Naive thymus-derived CD4-positive, alpha-beta T cell (primary cell): ENCODE results near the gene NCKAP1. TPM values are rescaled to one million over a fixed set of nuclear protein-coding genes. Genes with fewer than 3 reads are reported as not detected.

ENCODE experiments used
- ATAC-seq: fragments of 150-1000 bp; cut with Tn5 transposase; 2 replicates; pipeline ENCODE4 v1.10.0; 2021; ENCODE audit warnings: mild to moderate bottlenecking, moderate library complexity
- CTCF ChIA-PET: fragments of 350-600 bp; sonication (Branson Sonifier 250); formaldehyde crosslinking; loops from one replicate; lab custom pipeline; 2021; ENCODE audit warnings: antibody characterized with exemption; lab: Charles Lee
- POLR2A ChIA-PET: fragments of 350-600 bp; sonication (Branson Sonifier 250); formaldehyde crosslinking; loops from one replicate; lab custom pipeline; 2021; ENCODE audit warnings: antibody characterized with exemption, inconsistent platforms; lab: Charles Lee
- DNase-seq, 9 donors: peaks; one replicate each; pipeline versions ENCODE4 v3.0.0 to v3.0.0-alpha.2; 2020 to 2022; ENCODE audit warnings: mixed read lengths in 1 of 9
- H3K27ac ChIP-seq: one replicate; pipeline ENCODE4 v1.7.0; 2013; ENCODE audit warnings: mild to moderate bottlenecking, low read depth, low read length, moderate library complexity
- H3K27me3 ChIP-seq, 2 donors: one replicate each; pipeline ENCODE4 v1.7.0; 2013; ENCODE audit warnings: low read length in 2 of 2, mild to moderate bottlenecking in 2 of 2, moderate library complexity in 2 of 2; ENCODE audit not compliant: control insufficient read depth in 2 of 2, insufficient read depth in 2 of 2
- H3K36me3 ChIP-seq, 3 experiments: 1 replicate in 2 of 3; 2 replicates in 1 of 3; pipeline ENCODE4 v1.7.0; 2013; ENCODE audit warnings: low read length in 3 of 3, mild to moderate bottlenecking in 3 of 3, moderate library complexity in 1 of 3; ENCODE audit not compliant: insufficient read depth in 3 of 3, control insufficient read depth in 2 of 3
- H3K4me1 ChIP-seq, 2 donors: one replicate each; pipeline ENCODE4 v1.7.0; 2013; ENCODE audit warnings: low read length in 2 of 2, mild to moderate bottlenecking in 2 of 2, moderate library complexity in 1 of 2; ENCODE audit not compliant: control insufficient read depth in 2 of 2, insufficient read depth in 2 of 2
- H3K4me3 ChIP-seq: 2 replicates; pipeline ENCODE4 v1.7.0; 2013; ENCODE audit warnings: mild to moderate bottlenecking, low read length
- H3K9me3 ChIP-seq, 3 experiments: 1 replicate in 2 of 3; 2 replicates in 1 of 3; pipeline ENCODE4 v1.7.0; 2013; ENCODE audit warnings: low read length in 3 of 3; ENCODE audit not compliant: control insufficient read depth in 2 of 3
- H3K27ac Mint-ChIP-seq, 9 donors: one replicate each; pipeline ENCODE4 v1.8.0; 2020 to 2022; ENCODE audit warnings: mixed read lengths in 9 of 9, mild to moderate bottlenecking in 8 of 9, moderate library complexity in 5 of 9, inconsistent platforms in 2 of 9
- H3K27me3 Mint-ChIP-seq, 5 donors: one replicate each; pipeline ENCODE4 v1.8.0; 2021 to 2022; ENCODE audit warnings: mixed read lengths in 5 of 5, mild to moderate bottlenecking in 1 of 5
- H3K36me3 Mint-ChIP-seq, 5 donors: one replicate each; pipeline ENCODE4 v1.8.0; 2020 to 2022; ENCODE audit warnings: mixed read lengths in 5 of 5, mild to moderate bottlenecking in 3 of 5, inconsistent platforms in 1 of 5
- H3K4me1 Mint-ChIP-seq, 7 donors: one replicate each; pipeline ENCODE4 v1.8.0; 2020 to 2022; ENCODE audit warnings: mixed read lengths in 7 of 7, mild to moderate bottlenecking in 3 of 7, inconsistent platforms in 1 of 7
- H3K4me3 Mint-ChIP-seq, 10 donors: one replicate each; pipeline ENCODE4 v1.8.0; 2020 to 2022; ENCODE audit warnings: mild to moderate bottlenecking in 10 of 10, mixed read lengths in 10 of 10, moderate library complexity in 6 of 10, inconsistent platforms in 2 of 10
- H3K9me3 Mint-ChIP-seq, 11 donors: one replicate each; pipeline ENCODE4 v1.8.0; 2020 to 2022; ENCODE audit warnings: mixed read lengths in 11 of 11, mild to moderate bottlenecking in 4 of 11, inconsistent platforms in 1 of 11, moderate library complexity in 1 of 11
- intact Hi-C, 2 donors: fragments of 100-400 bp; cut with micrococcal nuclease; formaldehyde crosslinking; loops; one replicate each; pipeline ENCODE4 v1.15.1; 2023
- polyA plus RNA-seq, 2 donors: library from polyadenylated mRNA; unstranded; fragments of 300-500 nt; fragmentation: Illumina TruSeq; gene quantifications; one replicate each; pipeline ENCODE4 v1.2.3, GENCODE V29; 2021
- total RNA-seq, 6 experiments: library from RNA in 5 of 6; stranded (reverse) in 5 of 6; gene quantifications; 1 replicate in 5 of 6; 2 replicates in 1 of 6; pipeline ENCODE4 v1.2.3 and lab custom pipeline; 2021 to 2026

Gene NCKAP1
- total and polyA plus RNA-seq, 7 experiments from 2014 or later: 0.31 to 4.1 (median 2.6) TPM

DNA sequence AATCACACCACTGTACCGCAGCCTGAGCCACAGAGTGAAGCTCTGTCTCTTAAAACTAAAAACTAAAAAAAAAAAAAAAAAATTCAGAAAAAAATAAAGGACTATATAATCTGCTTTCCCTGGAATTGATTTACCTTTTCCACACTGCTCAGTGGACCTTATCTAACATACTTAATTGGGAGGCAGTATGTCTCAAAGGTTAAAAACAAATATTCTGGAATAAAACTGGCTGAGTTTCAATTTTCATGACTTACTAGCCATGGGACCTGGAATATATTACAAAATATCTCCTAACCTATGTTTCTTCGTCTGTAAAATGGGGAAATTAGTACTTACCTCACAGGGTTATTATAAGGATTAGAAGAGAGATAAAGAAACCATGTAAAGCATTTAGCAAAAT lies 11.8 kb downstream of the NCKAP1 start:
- ATAC-seq (no peak), DNase-seq (no peak)
- H3K4me3 Mint-ChIP-seq: no peak overlapping the region
- Histone ChIP-seq H3K36me3 (no peaks in the 10 kb centered on the region), H3K27ac (no peak overlapping the region), H3K9me3 (no peaks in the 10 kb centered on the region), H3K4me1 (no peaks in the 10 kb centered on the region), H3K4me3 (no peak overlapping the region), H3K27me3 (no peaks in the 10 kb centered on the region)
- no peaks in the 10 kb centered on the region for H3K4me1 Mint-ChIP-seq
- ChIA-PET POLR2A (no interaction called here), CTCF (no interaction called here)
- intact Hi-C loops: no loop called here
- no peak overlapping the region for H3K27ac Mint-ChIP-seq
- peaks cover 19 to 47% (median 28%) of the 10 kb centered on the region in 5 donors for H3K27me3 Mint-ChIP-seq
- no peaks in the 10 kb centered on the region for H3K9me3 Mint-ChIP-seq
- peaks cover 0 to 10% (median 0%) of the 10 kb centered on the region in 5 donors for H3K36me3 Mint-ChIP-seq

DNA sequence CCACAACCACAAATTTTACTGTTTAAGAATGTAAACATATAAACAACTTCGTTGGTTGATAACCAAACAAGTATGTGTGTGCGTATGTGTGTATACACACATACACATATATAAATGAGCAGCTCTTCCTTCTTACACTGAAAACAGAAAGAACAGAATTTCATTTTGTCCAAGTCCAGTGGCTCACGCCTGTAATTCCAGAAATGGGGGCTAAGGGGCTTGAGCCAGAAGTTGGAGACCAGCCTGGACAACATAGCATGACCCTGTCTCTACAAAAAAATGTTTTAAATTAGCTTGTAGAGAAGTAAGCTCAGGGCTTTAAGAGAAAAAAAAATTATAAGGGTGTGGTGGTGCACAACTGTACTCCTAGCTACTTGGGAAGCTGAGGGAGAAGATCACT lies 12.3 kb downstream of the NCKAP1 start:
- H3K36me3 ChIP-seq: no peaks in the 10 kb centered on the region
- ChIA-PET CTCF (no interaction called here), POLR2A (no interaction called here)
- H3K27ac Mint-ChIP-seq: no peak overlapping the region
- peaks cover 0 to under 1% (median 0%) of the 10 kb centered on the region in 11 donors for H3K9me3 Mint-ChIP-seq
- no peaks in the 10 kb centered on the region for H3K4me1 ChIP-seq
- intact Hi-C loops: no loop called here
- H3K4me3 Mint-ChIP-seq: no peak overlapping the region
- peaks cover 0 to 12% (median under 1%) of the 10 kb centered on the region in 5 donors for H3K36me3 Mint-ChIP-seq
- H3K9me3 ChIP-seq: no peaks in the 10 kb centered on the region
- H3K4me3 ChIP-seq: no peak overlapping the region
- ATAC-seq (no peak), DNase-seq (no peak)
- H3K27me3 Mint-ChIP-seq: peaks cover 19 to 45% (median 24%) of the 10 kb centered on the region in 5 donors
- H3K27me3 ChIP-seq: no peaks in the 10 kb centered on the region
- no peak overlapping the region for H3K27ac ChIP-seq
- H3K4me1 Mint-ChIP-seq: no peaks in the 10 kb centered on the region

DNA sequence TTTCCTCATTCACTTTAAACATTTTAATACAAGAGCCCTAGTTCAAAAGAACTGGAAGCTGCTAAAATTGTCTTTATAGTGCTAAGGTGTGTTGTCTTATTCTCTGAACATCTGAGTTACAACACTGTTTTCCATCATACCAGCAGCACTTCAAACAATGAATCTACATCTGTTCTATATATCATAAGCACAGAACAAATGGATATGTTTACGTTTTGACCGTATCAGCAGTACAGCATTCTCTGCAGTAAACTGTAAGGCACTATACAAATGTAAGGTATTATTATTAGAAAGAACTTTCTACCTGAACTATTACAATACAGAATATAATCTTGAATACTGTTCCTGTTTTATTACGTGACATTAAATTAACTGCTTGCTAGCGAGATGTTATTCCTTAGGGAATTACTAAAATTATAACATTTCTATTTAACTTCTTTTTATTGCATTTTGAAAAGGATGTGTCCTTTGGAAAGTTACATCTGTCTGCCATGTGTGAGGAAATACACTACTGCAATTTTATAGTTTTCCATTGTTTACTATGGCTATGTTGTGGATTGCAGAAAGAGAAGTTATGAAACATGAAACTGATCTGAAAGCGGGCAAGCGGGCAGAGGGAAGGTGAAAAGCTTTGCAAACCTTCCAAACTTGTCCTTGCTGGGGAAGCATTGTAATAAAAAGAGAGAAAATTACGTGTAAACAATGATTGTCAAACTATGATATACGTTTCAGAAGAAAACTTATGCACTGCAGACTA lies 13.7 kb downstream of the NCKAP1 start:
- Mint-ChIP-seq H3K4me1 (no peaks in the 10 kb centered on the region), H3K36me3 (peaks cover 0 to 16% (median 6%) of the 10 kb centered on the region in 5 donors), H3K9me3 (peaks cover 0 to 2% (median 0%) of the 10 kb centered on the region in 11 donors), H3K27ac (no peak overlapping the region), H3K27me3 (peaks cover 11 to 36% (median 17%) of the 10 kb centered on the region in 5 donors), H3K4me3 (no peak overlapping the region)
- intact Hi-C loops: no loop called here
- Histone ChIP-seq H3K9me3 (no peaks in the 10 kb centered on the region), H3K27ac (no peak overlapping the region), H3K36me3 (no peaks in the 10 kb centered on the region), H3K4me1 (no peaks in the 10 kb centered on the region), H3K27me3 (no peaks in the 10 kb centered on the region), H3K4me3 (no peak overlapping the region)
- ATAC-seq: no peak
- ChIA-PET POLR2A (interaction anchor here (0.8 kb wide), 1 partner anchor 12 kb away, joined by 3 read pairs; no protein-coding TSS in a partner anchor), CTCF (no interaction called here)
- DNase-seq: no peak

DNA sequence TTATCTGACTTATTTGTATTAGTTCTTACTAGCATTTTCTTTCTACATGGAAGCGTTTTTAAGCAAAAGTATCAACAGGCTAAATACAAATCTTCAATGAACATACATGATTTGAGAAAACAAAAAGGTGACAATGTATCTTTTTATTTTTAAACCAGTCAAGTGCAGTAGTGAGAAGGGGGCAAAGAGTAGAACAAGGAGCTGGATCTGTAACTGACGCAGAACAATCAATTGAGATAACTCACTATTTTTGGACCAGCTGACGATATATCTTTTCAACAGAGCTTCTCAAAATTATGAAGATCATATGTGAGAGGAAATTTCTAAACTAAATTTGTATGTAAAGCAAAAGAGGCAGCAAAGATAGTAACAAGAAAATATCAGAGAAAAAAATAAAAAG lies 15.5 kb downstream of the NCKAP1 start:
- POLR2A ChIA-PET: no interaction called here
- CTCF ChIA-PET: interaction anchor here (0.6 kb wide), 1 partner anchor 1314 kb away, joined by 3 read pairs; no protein-coding TSS in a partner anchor

DNA sequence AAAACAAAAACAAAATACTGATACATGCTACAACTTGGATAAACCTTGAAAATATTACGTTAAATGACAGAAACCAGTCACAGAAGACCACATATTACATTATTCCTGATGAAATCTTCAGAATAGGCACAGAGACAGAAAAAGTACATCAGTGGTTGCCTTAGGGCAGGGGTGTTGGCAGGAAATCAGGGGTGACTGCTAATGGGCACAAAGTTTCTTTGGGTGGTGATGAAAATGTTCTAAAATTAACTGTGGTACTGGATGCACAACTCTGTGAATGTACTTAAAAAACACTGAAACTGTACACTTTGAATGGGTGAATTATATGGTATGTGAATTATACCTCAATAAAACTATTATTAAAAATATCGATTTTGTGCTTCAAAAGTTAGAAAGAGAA lies 16.6 kb downstream of the NCKAP1 start:
- ChIA-PET CTCF (no interaction called here), POLR2A (no interaction called here)
- ATAC-seq (no peak), DNase-seq (no peak)
- Histone ChIP-seq H3K9me3 (no peaks in the 10 kb centered on the region), H3K36me3 (no peaks in the 10 kb centered on the region), H3K4me1 (no peaks in the 10 kb centered on the region), H3K27ac (no peak overlapping the region), H3K4me3 (no peak overlapping the region), H3K27me3 (no peaks in the 10 kb centered on the region)
- Mint-ChIP-seq H3K9me3 (peaks cover 0 to 2% (median 0%) of the 10 kb centered on the region in 11 donors), H3K4me1 (no peaks in the 10 kb centered on the region), H3K27ac (no peak overlapping the region), H3K27me3 (peaks cover 0 to 19% (median 9%) of the 10 kb centered on the region in 5 donors), H3K36me3 (peaks cover 0 to 21% (median 11%) of the 10 kb centered on the region in 5 donors), H3K4me3 (no peak overlapping the region)
- intact Hi-C loops: no loop called here

More for the DNA sequence above, 15.5 kb downstream of the NCKAP1 start:
- H3K4me1 ChIP-seq: no peaks in the 10 kb centered on the region
- no peak overlapping the region for H3K4me3 ChIP-seq
- no peaks in the 10 kb centered on the region for H3K9me3 ChIP-seq
- peaks cover 5 to 26% (median 12%) of the 10 kb centered on the region in 5 donors for H3K27me3 Mint-ChIP-seq
- no peak overlapping the region for H3K4me3 Mint-ChIP-seq
- no peaks in the 10 kb centered on the region for H3K27me3 ChIP-seq
- no peak overlapping the region for H3K27ac ChIP-seq
- intact Hi-C loops: no loop called here
- H3K36me3 ChIP-seq: no peaks in the 10 kb centered on the region
- no peak overlapping the region for H3K27ac Mint-ChIP-seq
- ATAC-seq (no peak), DNase-seq (no peak)
- no peaks in the 10 kb centered on the region for H3K4me1 Mint-ChIP-seq
- H3K9me3 Mint-ChIP-seq: peaks cover 0 to 2% (median 0%) of the 10 kb centered on the region in 11 donors
- peaks cover 0 to 16% (median 6%) of the 10 kb centered on the region in 5 donors for H3K36me3 Mint-ChIP-seq

DNA sequence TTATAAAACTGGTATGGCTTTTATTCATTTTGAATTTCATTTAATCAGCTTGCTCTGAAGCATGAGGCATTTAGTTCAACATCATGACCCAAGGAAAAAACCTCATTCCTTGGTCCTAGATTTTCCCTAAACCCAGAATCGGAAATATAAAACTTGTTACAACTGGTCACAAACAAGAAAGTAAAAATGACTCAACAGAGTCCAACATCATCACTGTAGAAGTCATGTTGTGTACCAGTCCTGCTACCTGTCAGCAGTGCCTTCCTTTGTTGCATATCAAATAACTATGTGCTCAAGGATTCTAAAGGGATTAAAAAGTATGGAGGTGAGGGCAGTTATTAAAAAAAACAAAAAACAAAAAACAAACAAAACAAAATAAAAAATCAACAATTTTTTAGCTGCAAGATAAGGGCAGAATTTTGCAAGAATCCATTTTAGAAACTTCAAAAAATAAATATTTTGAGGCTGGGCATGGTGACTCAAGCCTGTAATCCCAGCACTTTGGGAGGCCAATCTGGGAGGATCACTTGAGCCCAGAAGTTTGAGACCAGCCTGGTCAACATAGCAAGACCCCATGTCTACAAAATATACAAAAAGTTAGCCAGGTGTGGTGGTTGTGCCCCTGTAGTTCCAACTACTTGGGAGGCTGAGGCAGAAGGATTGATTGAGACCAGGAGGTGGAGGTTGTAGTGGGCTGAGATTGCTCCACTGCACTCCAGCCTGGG lies 18.4 kb downstream of the NCKAP1 start:
- Mint-ChIP-seq H3K27me3 (peaks cover 0 to 7% (median 5%) of the 10 kb centered on the region in 5 donors), H3K9me3 (peaks cover 0 to 2% (median 0%) of the 10 kb centered on the region in 11 donors), H3K4me1 (no peaks in the 10 kb centered on the region), H3K36me3 (peaks cover 0 to 23% (median 11%) of the 10 kb centered on the region in 5 donors), H3K27ac (peak overlapping the region in 1 of 9 donors; percentile 31), H3K4me3 (no peak overlapping the region)
- ChIA-PET CTCF (no interaction called here), POLR2A (no interaction called here)
- no peaks in the 10 kb centered on the region for H3K27me3 ChIP-seq
- H3K36me3 ChIP-seq: no peaks in the 10 kb centered on the region
- H3K4me3 ChIP-seq: no peak overlapping the region
- DNase-seq (no peak), ATAC-seq (no peak)
- H3K4me1 ChIP-seq: no peaks in the 10 kb centered on the region
- intact Hi-C loops: no loop called here
- no peaks in the 10 kb centered on the region for H3K9me3 ChIP-seq
- no peak overlapping the region for H3K27ac ChIP-seq
